Fibroblast of the aortic adventitia (primary cell): ENCODE data around the gene RIPPLY3. TPM values are rescaled to one million over a fixed set of nuclear protein-coding genes. Genes with fewer than 3 reads are reported as not detected.
A peak's percentile ranks its signal among the peaks of the same experiment; 100 is the strongest.

ENCODE experiments used
- DNase-seq: peaks from one replicate; pipeline ENCODE4 v3.0.0-alpha.2; 2010; ENCODE audit warnings: low read depth
- H3K4me3 ChIP-seq: 2 replicates; pipeline ENCODE4 v1.5.1; 2011; ENCODE audit warnings: low read depth, mild to moderate bottlenecking, control low read depth, low read length, moderate library complexity
- CTCF ChIP-seq: IDR thresholded peaks from 2 replicates; pipeline ENCODE4 v1.5.1; 2011; ENCODE audit warnings: mild to moderate bottlenecking, low read length, control low read depth, inconsistent platforms; ENCODE audit not compliant: insufficient read depth
- total RNA-seq: library from RNA; depleted of rRNA; stranded (reverse); fragments of >200 nt; gene quantifications from 2 replicates; pipeline ENCODE4 v1.2.3, GENCODE V29; 2012; ENCODE audit warnings: low replicate concordance

The RIPPLY3 gene
- total RNA-seq: not detected in 2 replicates

GRCh38 chr21:37006486-37007291 lies at the start of gene RIPPLY3:
Gene RIPPLY3 (plus strand): TSS chr21:37006702. CDS start chr21:37006773, 71 bp downstream.
- DNase-seq: peak; percentile 8
- no peak for TF ChIP-seq CTCF
- peak within 1 kb of the TSS; percentile 45 for H3K4me3 ChIP-seq

- TF ChIP-seq CTCF: no peak
- no peak for DNase-seq
- H3K4me3 ChIP-seq: no peak overlapping the region
Observed at GRCh38 chr21:36959020-36959835, 47.3 kb upstream of the RIPPLY3 start.

- no peak for TF ChIP-seq CTCF
- no peak for DNase-seq
- H3K4me3 ChIP-seq: no peak overlapping the region
Observed at GRCh38 chr21:36960676-36961284, 45.7 kb upstream of the RIPPLY3 start.

GRCh38 chr21:36962098-36962780 lies 44.3 kb upstream of the RIPPLY3 start:
- no peak overlapping the region for H3K4me3 ChIP-seq
- no peak for TF ChIP-seq CTCF
- no peak for DNase-seq

GRCh38 chr21:36964398-36964797 lies 42.1 kb upstream of the RIPPLY3 start:
- no peak for TF ChIP-seq CTCF
- no peak overlapping the region for H3K4me3 ChIP-seq
- DNase-seq: no peak
